CMK (cell line): ENCODE data around the gene STK33.

Experiments
- DNase-seq: peaks from one replicate; pipeline ENCODE4 v3.0.0-alpha.2; 2010; ENCODE audit warnings: low read depth

The STK33 gene

DNA sequence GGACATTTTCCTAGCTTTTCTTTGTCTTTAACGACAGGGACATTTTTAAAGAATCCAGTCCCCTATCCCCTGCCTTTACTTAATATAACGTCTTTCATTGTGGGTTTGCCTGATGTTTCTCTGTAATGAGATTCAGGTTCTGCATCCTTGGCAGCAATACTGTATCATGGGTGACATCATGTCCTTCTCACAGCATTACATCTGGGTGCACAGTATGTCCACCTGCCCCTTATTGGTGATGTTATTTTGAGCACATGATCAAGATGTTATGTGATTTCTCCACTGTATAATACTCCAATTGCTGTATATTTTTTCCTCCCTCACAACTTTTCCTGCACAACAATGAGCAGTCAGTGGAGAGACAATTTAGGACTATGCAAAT lies 9.7 kb upstream of the STK33 start:
- no peak for DNase-seq

DNA sequence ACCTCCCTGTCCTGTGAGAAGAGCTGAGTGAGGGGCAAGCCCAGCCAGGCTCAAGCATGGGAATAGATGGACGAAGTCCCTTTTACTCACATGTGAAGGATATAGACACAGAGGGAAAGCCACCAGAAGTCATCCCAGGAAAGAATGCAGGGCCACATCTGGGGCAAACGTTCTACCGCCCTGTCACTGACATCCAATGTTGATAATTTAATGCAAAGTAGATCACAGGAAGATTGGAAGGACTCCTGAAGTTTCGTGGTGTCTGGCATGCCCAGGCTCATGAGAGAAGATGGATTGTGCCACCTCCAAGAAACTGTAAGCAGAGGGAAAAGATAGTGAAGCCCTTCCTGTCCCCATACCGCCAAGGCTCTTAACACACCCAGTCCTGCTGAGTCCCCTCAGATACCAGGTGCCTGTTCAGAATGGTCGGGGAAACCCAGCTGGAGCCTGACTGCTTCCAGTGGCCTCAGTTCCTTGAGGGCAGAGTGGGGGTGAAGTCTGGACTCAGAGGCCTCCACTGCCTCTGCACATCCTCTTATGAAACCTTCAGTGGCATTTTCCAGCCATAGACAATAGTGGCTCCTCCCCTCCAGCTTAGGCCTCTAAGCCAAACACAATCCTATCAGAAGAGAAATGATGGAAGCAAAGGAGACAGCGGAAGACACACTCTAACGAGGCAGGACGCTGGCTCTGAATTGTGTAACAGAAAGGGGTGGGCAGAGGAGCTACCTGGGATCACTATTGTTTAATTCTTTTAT lies 7.5 kb upstream of the STK33 start:
- DNase-seq: no peak

DNA sequence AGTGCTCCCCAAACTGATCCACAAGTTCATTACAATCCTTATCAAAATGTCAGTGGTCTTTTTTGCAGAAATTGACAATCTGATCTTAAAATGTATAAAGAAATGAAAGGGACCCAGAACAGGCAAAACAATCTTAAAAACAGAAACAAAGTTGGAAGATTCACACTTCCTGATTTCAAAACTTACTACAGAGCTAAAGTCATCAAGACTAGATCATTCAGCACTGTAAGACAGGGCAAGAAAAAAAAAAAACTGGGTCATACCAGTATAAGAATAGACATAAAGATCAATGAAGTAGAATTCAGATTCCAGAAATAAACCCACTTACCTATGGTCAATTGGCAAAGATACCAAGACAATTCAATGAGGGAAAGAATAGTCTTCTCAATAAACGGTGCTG lies 4.5 kb upstream of the STK33 start:
- no peak for DNase-seq

DNA sequence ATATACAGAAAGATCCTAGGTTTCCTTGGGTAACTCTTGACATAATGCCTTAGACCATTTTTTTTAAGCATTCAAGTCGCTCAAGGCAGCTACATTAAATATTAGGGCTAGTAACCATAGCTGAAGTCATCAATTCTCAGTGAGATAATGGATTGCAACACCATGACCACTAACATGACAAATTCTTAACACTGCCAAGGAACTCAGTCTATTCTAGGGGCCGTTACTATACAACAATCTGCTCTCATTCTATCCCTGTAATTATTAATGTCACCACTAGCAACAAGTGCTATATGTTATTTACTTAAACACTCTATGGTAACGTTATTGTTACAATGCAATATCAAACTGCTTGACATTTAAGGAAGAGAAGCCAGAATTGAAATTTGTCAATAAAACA lies 3.2 kb upstream of the STK33 start:
- no peak for DNase-seq

DNA sequence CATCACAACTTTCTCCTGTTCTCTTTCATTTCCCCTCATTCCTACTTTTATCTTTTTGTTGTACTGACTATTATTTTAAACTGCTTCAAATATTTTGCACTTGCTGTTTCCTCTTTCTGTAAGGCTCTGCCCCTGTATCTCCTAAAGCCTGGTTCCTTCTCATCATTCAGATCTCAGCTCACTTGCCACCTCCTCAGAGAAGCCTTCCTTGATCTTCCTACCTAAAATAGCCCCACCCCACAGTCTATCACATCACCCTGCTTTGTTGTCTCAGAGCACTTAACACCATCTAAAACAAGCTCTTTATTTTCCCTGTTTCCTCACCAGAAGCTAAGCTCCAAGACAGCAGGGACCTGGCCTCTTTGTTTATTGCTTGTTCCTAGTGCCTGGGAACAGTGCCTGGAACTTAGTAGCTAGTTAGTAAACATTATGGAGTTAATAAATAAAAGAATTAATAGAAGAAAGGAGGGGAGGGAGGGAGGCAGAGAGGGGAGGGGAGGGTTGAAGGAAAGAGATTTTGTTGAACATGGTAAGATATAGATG lies 2.5 kb upstream of the STK33 start:
- DNase-seq: no peak

DNA sequence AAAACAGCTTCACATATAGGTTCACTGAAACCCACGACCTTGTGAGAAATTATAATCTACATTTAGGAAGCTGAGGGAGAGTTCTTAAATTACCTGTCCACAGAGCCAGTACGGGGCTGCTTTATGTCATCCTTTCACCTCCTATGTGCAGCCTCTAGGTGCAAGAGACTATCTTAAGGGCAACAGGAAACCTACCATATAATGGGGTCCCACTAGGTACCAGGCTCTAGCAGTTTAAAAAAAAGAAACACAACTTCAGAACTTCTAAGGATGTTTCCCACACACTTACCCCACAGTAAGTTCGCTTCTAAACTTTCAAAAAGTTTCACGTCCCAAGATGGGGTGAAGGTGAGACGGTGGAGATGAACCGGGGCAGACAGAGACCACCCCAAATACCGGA lies 573 bp downstream of the STK33 start:
- no peak for DNase-seq

DNA sequence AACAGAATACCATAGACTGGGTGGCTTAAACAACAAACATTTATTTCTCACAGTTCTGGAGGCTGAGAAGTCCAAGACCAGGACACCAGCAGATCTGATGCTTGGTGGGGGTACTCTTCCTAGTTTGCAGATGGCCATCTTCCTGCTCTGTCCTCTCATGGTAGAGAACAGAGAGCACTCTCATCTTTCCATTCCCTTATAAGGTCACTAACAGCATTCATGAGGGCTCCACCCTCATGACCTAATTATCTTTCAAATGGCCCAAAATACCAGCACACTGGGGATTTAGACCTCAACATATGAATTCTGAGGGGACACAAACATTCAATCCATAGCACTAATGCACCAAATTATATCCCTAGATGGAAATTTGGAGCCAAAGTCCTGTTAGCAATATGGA lies 6.1 kb downstream of the STK33 start:
- DNase-seq: no peak

DNA sequence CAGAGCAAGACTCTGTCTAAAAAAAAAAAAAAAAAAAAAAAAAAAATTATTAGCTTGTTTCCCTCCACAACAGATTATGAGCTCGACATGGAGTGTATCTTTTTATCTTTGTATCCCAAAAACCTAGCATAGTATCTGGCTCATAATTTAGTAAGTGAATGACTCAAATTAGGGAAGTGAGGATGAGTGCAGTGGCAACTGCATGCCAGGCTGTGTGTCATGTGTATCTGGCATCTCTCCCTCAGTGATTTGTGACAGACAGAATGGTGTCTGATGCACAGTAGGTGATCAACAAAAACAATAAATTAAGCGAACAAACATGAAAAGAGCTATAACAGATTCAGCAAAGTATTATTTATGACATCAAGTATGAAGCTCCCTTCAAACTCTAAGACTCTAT lies 7.2 kb downstream of the STK33 start:
- DNase-seq: no peak

DNA sequence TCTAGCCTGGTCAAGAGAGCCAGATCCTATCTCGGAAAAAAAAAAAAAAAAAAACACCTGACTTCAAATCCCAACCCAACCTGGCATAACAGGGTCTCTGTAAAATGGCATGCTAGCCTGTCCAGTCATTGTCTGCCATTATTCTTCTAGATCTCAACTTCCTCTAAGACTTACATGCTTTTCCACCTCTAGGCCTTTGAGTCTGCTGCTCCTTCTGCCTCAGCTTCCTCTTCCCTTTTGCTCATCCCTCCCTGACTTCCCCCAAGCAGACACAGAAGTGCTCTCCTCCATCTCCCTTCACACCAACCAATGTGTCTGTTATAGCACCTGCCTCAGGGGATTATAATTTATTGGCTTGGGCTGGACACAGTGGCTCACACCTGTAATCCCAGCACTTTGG lies 7.8 kb downstream of the STK33 start:
- no peak for DNase-seq

DNA sequence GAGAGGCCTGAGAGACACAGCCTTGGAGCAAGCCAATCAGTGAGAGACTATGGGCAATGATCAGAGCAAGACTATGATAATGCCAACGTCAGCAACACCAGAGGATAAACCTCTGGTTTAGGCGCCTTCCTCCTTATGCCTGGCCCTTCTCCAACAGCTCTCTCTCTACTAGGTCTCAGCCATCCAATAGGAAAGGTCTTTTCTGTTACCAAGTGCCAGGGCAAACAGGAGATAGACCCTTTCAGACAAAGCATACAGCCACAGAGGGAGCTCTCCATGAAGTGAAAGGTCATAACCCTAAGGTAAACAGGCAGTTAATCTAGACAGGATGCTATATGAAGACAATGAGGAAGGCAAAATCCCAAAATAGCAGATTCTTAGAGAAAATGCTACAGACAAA lies 9.5 kb downstream of the STK33 start:
- DNase-seq: no peak

DNA sequence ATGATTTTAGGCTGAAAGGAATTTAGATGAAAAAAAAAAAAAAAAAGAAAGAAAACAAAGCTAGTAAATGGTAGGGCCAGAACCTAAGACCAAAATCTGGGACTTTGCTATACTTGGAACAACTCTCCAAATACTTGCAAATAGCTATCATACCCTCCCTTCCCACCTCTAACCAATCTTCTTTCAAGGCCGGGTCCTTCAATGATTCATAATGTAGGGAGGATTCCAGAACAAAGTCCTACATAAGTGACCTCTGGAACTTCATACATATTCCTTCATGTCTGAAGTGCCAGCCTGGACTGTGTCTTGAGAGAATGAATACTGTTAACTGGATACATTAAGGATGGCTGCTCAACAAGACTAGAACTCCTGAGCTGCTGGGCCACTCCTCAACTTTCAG lies 9.9 kb downstream of the STK33 start:
- no peak for DNase-seq

DNA sequence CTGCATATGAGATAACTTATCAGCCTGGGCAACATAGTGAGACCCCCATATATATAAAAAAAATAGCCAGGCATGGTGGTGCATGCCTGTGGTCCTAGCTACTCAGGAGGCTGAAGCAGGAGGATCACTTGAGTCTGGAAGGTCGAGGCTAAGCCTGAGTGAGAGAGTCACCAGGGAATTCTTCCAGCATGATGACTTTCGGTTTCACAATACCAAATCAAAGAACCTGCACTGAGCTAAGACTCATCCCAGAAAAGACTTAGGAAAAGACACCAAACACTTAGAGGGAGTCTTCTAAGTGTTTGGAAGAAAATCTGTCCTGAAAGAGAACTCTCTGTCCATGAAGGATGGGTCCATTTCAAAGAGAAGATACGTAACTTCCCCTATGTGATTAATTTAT lies 12.7 kb downstream of the STK33 start:
- no peak for DNase-seq

DNA sequence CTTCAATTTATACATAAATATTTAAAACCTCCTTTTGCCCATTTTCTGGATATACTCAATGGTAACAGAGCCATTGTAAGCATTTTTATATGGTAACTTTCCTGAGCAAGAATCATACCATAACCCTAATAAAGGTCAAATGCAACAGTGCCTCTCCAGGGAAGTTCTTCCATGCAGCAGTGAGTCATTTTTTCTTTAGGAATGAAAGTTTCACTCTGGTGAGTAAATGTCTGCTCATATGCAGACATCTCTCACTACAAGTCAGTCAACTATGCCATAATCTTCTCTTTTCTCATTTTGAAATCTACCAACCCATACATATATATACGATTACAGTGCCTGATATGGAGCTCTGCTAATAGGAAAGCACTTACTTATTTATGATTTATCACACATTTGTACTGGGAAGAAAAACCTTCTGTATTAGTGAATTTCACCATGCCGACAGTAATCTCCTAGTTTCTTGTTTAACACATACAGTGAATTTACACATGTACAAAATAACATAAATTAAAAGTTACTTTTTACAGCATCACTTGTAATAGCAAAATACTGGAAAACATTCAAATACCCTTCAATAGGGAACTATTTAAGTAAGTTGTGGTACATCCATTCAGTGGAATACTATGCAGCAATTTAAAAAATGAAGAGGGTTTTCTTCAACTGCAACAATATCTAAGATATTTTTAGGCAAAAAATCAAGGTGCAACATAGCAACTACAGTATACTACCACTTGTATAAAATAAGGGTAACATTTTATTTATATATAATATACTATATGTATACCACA lies 16.0 kb downstream of the STK33 start:
- DNase-seq: no peak

DNA sequence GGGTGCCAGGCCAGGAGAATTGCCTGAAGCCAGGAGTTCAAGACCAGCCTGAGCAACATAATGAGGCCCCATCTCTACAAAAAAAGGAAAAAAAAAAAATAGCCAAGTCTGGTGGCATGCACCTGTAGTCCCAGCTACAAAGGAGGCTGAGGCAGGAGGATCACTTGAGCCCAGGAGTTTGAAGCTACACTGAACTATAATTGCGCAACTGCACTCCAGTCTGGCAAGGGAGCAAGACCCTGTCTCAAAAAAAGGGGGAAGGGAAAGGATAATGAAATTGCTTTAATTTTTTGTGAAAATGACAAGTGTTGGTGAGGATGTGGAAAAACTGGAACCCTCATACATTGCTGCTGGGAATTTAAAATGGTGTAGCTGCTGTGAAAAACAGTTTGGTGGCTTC lies 19.2 kb downstream of the STK33 start:
- no peak for DNase-seq

DNA sequence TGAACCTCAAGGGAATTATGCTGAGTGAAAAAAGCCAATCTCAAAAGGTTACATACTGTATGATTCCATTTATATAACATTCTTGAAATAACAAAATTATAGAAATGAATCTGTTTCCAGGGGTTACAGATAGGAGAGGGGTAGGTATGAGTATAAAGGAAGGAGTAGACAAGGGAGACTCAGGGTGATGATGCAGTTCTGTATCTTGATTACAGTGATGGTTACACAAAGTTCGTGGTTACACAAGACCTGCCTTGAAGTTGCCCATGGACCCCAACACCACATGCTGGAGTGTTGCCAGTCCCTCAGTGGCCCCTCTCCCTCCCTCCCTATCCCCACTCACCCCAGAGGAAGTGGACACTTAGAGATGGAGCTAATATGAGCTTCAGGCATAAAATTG lies 20.3 kb downstream of the STK33 start:
- DNase-seq: no peak

DNA sequence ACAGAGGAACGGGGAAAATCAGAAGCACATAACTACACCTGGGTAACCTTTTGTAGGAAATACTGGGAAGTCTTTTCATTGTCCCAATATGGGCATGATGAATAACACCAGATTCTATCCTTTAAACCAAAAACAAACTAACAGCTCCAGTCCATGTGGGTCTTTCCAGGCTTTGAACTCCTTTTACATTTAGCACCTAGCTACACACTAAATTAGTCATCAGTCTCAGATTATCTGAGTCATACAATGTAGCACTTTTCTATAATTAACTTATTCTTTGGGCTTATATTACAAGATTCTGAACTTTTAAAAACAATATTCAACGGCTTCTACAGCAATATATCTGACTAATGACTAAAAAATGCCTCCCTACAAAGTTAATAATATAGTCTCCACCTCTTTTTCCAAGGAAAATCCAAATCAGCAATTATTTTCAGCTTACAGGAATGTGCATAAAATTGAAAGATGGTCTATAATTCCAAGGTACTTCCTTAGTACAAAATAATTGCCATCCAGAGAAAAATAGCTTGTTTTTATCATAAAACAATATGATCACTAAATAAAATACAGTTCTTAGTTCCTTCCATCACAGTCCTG lies 26.3 kb downstream of the STK33 start:
- DNase-seq: no peak

DNA sequence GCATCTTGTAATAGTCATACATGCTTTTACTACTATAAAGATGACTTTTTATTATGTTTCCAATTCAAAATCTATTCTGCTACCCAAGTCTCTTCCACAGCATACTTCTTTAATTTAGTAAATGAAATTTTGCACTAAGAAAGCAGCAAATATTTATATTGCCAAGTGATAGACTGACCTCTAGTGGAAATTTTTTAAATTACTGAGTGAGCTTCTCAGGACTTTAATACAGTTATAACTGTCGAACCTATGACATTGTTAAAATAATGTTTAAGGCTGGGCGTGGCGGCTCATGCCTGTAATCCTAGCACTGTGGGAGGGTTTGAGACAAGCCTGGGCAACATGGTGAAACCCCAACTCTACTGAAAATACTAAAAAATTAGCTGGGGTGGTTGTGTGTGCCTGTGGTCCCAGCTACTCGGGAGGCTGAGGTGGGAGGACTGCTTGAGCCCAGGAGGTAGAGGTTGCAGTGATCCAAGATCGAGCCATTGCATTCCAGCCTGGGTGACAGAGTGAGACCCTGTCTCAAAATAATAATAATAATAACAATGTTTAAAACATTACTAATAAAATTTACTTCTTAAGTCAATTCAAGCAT lies 27.3 kb downstream of the STK33 start:
- no peak for DNase-seq

DNA sequence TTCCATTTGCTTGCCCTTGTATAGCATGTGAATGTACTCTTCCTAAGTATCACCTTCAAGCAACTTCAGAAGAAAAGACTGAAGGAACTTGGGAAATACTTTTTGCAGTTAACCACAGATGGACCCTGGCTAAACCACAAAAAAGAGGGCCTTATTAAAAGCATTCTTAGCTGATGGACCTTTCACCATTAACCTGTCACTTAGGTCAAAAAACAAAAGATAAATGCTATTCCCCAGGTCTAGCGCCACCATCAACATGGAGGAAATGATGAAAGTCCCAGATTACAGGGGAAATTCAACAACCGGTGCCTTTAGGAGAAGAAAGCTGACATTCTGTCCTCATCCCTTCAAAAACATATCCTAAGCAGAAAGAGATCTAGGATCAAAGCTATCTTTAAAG lies 29.5 kb downstream of the STK33 start:
- no peak for DNase-seq

DNA sequence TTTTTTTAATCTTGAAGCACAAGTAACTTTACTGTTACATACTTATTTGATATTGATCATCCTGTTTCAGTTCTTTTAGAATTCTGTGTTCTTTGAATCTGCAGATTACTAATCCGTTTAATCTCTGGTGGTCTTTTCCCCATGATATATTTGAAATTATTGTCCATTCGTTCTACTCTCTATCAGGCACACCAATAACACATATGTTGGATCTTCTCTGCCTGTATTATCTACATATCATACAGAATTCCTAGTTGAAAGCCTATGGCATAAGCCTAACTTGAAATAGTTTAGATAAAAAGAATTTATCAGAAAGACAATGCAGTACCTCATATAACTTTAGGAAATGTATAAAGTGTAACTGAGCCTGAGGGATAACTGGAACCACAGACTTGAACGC lies 32.6 kb downstream of the STK33 start:
- DNase-seq: no peak

DNA sequence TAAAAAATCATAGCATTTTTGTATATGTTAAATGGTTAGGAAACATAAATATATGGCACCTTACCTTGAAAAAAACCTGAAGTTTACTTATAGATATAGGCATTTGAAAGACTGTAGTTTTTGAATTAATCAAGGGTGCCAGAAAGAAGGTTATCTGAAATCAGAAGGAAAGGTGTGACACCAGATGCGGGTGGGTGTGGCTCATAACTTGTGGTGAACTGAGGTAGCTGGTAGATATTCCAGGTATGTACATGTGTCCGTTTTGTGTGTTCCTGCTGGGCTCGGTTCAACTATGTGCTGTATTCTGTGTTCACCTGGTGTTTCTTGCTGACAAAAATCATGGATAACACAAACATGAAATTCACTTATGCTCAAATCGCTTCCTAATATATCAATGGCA lies 35.6 kb downstream of the STK33 start:
- DNase-seq: no peak

DNA sequence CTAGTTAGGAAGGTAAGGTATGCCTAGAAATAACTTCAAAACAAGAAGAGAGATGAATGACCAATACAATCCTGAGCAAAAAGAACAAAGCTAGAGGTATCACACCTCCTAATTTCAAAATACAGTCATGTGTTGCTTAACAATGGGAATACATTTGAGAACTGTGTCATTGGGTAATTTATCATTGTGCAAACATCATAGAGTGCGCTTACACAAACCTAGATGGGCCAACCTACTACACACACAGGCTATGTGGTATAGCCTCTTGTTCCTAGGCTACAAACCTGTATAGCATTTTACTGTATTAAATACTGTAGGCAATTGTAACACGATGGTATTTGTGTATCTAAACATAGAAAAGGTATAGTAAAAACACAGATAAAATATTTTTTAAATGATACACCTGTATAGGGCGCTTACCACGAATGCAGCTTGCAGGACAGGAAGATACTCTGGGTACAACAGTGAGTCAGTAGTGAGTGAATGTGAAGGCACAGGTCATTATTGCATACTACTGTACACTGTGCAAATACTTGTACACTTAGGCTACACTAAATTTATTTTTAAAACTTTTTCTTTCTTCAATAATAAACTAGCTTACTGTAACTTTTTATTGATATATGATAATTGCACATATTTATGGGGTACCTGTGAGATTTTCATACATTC lies 48.2 kb downstream of the STK33 start:
- DNase-seq: no peak

DNA sequence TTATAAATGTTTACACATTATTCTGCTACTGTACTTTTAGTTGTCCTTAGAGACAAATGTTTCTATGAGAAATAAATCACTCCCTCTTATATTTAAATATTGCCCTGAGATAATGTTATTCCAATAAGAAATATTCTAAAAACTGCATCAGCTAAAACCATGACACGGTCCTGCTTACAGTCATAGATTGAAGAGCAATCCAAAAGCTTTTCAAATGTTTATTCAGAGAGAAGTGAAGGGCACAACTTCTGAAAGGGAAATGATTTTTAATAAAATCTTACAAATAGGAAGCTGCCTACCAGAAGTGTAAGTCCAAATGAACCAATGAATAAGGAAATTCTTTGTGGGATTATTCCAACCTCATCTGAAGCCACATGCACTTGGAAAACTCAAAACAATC lies 49.2 kb downstream of the STK33 start:
- no peak for DNase-seq
